ENCODE data around the gene ANKS6.

DNA sequence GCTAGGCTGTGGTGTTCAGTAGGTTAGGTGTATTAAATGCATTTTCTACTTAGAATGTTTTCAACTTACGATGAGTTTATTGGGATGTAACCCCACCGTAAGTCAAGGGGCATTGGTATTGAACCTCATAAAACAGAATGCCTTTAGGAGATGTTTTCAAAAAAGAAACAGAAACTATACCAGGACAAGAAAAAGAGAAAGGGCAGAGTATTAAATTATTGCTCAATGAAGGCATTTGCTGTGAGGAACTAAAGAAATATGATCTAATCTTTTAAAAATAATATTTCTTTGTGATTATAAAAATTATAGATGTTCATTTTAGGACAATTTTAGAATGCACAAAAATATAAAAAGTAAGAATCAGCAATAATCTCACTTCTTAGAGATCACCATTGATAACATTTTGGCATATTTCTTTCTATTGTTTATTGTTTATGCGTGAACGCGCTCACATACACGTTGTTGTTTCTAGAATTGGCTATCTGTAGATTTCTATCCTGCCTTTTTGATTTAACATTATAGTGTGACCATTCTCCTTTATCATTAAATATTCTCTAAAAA, 19.1 kb upstream of the ANKS6 start:
- TF ChIP-seq CTCF (conservative IDR thresholded peaks at IDR 0.05; ENCODE audit: low read length) (no peak), EZH2phosphoT487 (IDR thresholded peaks at IDR 0.05; ENCODE audit: borderline replicate concordance) (no peak)

Data from Loucy (cell line).